Suprapubic skin (tissue), 4 donors: Measurements from ENCODE around the gene SERGEF. TPM values are rescaled to one million over a fixed set of nuclear protein-coding genes. Genes with fewer than 3 reads are reported as not detected.

ENCODE experiments used
- DNase-seq, 2 donors: peaks; one replicate each; pipeline ENCODE4 v3.0.0-alpha.2; 2019; ENCODE audit warnings: low spot score in 2 of 2
- H3K27ac ChIP-seq: fragments of 200-600 bp; sonication (generic); one replicate; pipeline ENCODE4 v1.5.1; 2019
- H3K27me3 ChIP-seq: fragments of 200-600 bp; sonication (generic); one replicate; pipeline ENCODE4 v1.5.1; 2019
- H3K36me3 ChIP-seq: fragments of 200-600 bp; sonication (generic); one replicate; pipeline ENCODE4 v1.5.1; 2019
- H3K4me1 ChIP-seq: fragments of 200-600 bp; sonication (generic); one replicate; pipeline ENCODE4 v1.5.1; 2019
- H3K4me3 ChIP-seq: fragments of 200-600 bp; sonication (generic); one replicate; pipeline ENCODE4 v1.5.1; 2019; ENCODE audit warnings: mild to moderate bottlenecking
- H3K9me3 ChIP-seq: fragments of 200-600 bp; sonication (generic); one replicate; pipeline ENCODE4 v1.5.1; 2019
- EP300 ChIP-seq: sonication (generic); formaldehyde crosslinking; IDR thresholded peaks from one replicate; pipeline ENCODE4 v1.6.1; 2017; ENCODE audit warnings: antibody characterized with exemption
- POLR2A ChIP-seq, 2 donors: fragments of 450-650 bp; IDR thresholded peaks; one replicate each; pipeline ENCODE4 v1.6.1; 2017; ENCODE audit warnings: antibody characterized with exemption in 2 of 2, mild to moderate bottlenecking in 2 of 2, moderate library complexity in 2 of 2
- POLR2AphosphoS5 ChIP-seq, 3 donors: sonication (generic); formaldehyde crosslinking; IDR thresholded peaks; one replicate each; pipeline ENCODE4 v1.6.1; 2017; ENCODE audit warnings: antibody characterized with exemption in 3 of 3
- WGBS: methylation state at CpG from one replicate; pipeline ENCODE4 v1.1.5; 2018; 5-methylcytosine and 5-hydroxymethylcytosine counted together
- total RNA-seq, 4 donors: library from RNA; depleted of rRNA; stranded (reverse); fragments of >200 nt; gene quantifications; one replicate each; pipeline ENCODE4 v1.1.0, GENCODE V29; 2016
- TF ChIP-seq, protein P1 (sequence below), 2 donors: fragments of 200-600 bp in 1 of 2; fragments of 450-650 bp in 1 of 2; sonication (generic) in 1 of 2; IDR thresholded peaks; one replicate each; pipeline ENCODE4 v1.5.1; 2016 to 2019; ENCODE audit warnings: antibody characterized with exemption in 2 of 2, mild to moderate bottlenecking in 1 of 2, moderate library complexity in 1 of 2

Gene SERGEF
- total RNA-seq, 4 donors from 2014 or later = 24.1 to 37.4 (median 29.9) TPM

DNA sequence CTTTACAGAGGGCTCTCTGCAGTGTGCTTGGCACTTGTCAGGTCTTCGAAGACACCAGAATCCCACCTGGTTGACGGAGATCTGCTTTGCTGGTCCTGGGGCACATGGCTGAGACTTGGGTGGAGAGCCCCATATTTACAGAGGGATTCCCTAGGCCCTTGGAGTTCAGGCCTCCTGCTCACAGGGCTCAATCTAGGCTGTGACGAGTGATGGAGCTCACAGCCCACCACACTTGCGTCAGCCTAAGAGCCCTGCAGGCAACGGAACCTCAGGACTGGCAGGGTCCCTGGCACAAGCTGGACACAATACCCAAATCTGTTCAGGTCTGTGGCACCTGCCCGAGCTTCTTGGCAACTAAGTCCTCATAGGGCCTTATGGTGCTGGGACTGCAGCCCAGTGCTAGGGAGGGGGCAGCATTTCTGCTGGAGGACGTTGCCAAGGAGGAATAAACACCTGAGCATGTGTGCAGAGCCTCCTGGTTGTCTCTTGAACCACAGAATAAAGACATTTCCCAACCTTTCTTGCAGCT is 219.1 kb downstream of the SERGEF start:
- TF ChIP-seq POLR2A (IDR thresholded peaks at IDR 0.05) (no peak), EP300 (no peak), POLR2AphosphoS5 (IDR thresholded peaks at IDR 0.05) (no peak)
- TF ChIP-seq, protein P1, sequence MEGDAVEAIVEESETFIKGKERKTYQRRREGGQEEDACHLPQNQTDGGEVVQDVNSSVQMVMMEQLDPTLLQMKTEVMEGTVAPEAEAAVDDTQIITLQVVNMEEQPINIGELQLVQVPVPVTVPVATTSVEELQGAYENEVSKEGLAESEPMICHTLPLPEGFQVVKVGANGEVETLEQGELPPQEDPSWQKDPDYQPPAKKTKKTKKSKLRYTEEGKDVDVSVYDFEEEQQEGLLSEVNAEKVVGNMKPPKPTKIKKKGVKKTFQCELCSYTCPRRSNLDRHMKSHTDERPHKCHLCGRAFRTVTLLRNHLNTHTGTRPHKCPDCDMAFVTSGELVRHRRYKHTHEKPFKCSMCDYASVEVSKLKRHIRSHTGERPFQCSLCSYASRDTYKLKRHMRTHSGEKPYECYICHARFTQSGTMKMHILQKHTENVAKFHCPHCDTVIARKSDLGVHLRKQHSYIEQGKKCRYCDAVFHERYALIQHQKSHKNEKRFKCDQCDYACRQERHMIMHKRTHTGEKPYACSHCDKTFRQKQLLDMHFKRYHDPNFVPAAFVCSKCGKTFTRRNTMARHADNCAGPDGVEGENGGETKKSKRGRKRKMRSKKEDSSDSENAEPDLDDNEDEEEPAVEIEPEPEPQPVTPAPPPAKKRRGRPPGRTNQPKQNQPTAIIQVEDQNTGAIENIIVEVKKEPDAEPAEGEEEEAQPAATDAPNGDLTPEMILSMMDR (IDR thresholded peaks at IDR 0.05) = no peak
- H3K27ac ChIP-seq = no peak overlapping the region
- no peaks in the 10 kb centered on the region for H3K36me3 ChIP-seq
- no peak overlapping the region for H3K4me3 ChIP-seq
- WGBS = 96% methylated on average over 6 of the region's 7 CpGs
- no peak for DNase-seq
- no peaks in the 10 kb centered on the region for H3K27me3 ChIP-seq
- H3K4me1 ChIP-seq = peaks cover under 1% of the 10 kb centered on the region
- no peaks in the 10 kb centered on the region for H3K9me3 ChIP-seq

DNA sequence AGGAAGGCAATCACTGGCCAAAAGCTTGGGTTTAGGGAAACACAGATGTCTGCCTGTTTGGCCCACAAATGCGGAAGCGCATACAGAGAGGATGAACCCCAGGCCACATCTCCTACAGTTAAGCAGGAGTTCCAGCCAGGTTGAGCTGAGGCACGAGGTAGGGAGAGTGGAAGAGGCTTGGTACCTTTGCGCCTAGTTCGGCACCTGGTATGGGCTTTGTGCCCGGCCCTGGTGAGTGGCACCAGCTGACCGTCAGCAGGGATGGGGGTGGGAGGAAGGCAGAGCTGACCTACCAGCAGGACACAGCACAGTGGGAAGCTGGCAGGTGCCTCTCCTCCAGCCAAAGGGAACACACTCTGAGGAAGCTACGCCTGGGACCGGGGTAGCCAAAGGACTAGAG is 220.7 kb downstream of the SERGEF start:
- no peak for DNase-seq
- 90% methylated on average over 9 of the region's 9 CpGs for WGBS
- H3K36me3 ChIP-seq = no peaks in the 10 kb centered on the region

DNA sequence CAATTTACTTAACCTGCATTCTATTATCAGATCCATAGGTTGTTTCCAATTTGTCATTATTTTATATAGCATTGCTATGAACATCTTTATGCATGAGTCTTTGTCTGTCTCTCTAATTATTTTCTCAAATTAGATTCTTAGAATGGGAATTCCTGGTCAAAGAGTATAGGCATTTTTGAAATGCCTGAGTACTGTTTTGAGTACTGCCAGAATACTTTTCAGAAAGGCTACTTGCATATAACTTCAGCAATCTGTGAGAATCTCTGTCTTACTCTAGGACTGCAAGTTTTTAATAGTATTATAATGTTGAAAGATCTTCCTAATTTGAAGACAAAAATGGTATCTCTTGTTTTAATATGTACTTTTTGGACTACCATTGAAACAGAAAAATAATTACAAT is 221.7 kb downstream of the SERGEF start:
- no peak for DNase-seq
- H3K36me3 ChIP-seq = no peaks in the 10 kb centered on the region
- H3K4me3 ChIP-seq = no peak overlapping the region
- no peaks in the 10 kb centered on the region for H3K9me3 ChIP-seq
- H3K27me3 ChIP-seq = no peaks in the 10 kb centered on the region
- TF ChIP-seq EP300 (no peak), POLR2A (IDR thresholded peaks at IDR 0.05) (no peak), POLR2AphosphoS5 (IDR thresholded peaks at IDR 0.05) (no peak)
- TF ChIP-seq, protein P1 (IDR thresholded peaks at IDR 0.05) = no peak
- no peaks in the 10 kb centered on the region for H3K4me1 ChIP-seq
- no peak overlapping the region for H3K27ac ChIP-seq

More for the DNA sequence above, 220.7 kb downstream of the SERGEF start:
- Histone ChIP-seq H3K27ac (no peak overlapping the region), H3K4me1 (no peaks in the 10 kb centered on the region), H3K4me3 (no peak overlapping the region), H3K9me3 (no peaks in the 10 kb centered on the region), H3K27me3 (no peaks in the 10 kb centered on the region)
- TF ChIP-seq POLR2AphosphoS5 (IDR thresholded peaks at IDR 0.05) (no peak), POLR2A (IDR thresholded peaks at IDR 0.05) (no peak), EP300 (no peak)
- TF ChIP-seq, protein P1 (IDR thresholded peaks at IDR 0.05) = no peak

DNA sequence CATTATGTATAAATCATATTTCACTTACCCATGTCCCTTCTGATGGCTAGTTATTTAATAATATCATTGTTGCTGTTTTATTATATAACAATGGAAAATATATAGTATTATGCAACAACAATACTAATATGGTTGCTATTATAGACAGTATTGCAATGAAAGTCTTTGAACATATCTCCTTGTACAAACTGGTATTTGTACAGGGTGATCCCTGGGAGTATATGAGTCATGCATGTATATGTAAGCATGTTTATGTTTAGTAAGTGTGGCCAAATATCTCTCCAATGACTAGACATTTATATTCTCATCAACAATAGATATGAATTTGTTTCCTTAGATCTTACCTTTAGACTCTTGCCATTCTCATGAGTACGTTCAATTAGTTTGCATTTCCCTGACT is 222.4 kb downstream of the SERGEF start:
- WGBS = 71% methylated on average over 1 of the region's 1 CpG
- no peaks in the 10 kb centered on the region for H3K36me3 ChIP-seq
- TF ChIP-seq EP300 = no peak
- TF ChIP-seq, protein P1 (IDR thresholded peaks at IDR 0.05) = no peak
- no peak for TF ChIP-seq POLR2AphosphoS5 (IDR thresholded peaks at IDR 0.05)
- no peaks in the 10 kb centered on the region for H3K9me3 ChIP-seq
- no peaks in the 10 kb centered on the region for H3K27me3 ChIP-seq
- no peak overlapping the region for H3K27ac ChIP-seq
- no peak for DNase-seq
- no peak overlapping the region for H3K4me3 ChIP-seq
- no peaks in the 10 kb centered on the region for H3K4me1 ChIP-seq

DNA sequence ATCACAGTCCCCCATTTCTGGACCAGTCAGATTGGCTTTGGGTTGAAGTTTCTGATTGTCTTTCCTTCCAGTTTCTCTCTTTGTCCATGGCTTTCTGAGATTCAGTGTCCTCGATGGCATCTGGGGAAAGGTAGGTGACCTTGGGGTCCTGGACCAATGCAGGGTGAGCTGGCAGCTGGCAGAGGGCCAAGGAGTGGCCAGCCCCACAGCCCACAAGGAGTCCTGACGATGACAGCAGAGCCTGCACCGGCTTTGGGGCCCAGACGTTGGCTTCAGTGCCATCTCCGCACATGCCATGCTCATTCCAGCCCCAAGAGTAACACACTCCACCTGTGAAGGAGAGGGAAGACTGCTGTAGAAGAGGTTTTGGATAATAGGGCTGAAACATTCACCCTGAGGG is 224.8 kb downstream of the SERGEF start:
- 97% methylated on average over 5 of the region's 5 CpGs for WGBS
- Histone ChIP-seq H3K4me1 (no peaks in the 10 kb centered on the region), H3K4me3 (no peak overlapping the region), H3K9me3 (no peaks in the 10 kb centered on the region), H3K36me3 (no peaks in the 10 kb centered on the region), H3K27ac (no peak overlapping the region), H3K27me3 (no peaks in the 10 kb centered on the region)
- no peak for DNase-seq
- TF ChIP-seq EP300 (no peak), POLR2A (IDR thresholded peaks at IDR 0.05) (no peak), POLR2AphosphoS5 (IDR thresholded peaks at IDR 0.05) (no peak)
- TF ChIP-seq, protein P1 (IDR thresholded peaks at IDR 0.05) = no peak
